Stimulated activated CD8-positive, alpha-beta memory T cell treated with anti-CD3 and anti-CD28 coated beads, Interleukin-4, amount 100 ng/mL, for 1 hour (primary cell): ENCODE measurements around the gene BAG1.

Experiments used
- DNase-seq, 2 donors: peaks; one replicate each; pipeline ENCODE4 v3.0.0-alpha.2; 2020; ENCODE audit warnings: low read depth in 2 of 2, low spot score in 1 of 2

The BAG1 gene

GRCh38 chr9:33220681-33221567, 43.6 kb downstream of the BAG1 start:
- DNase-seq = no peak

GRCh38 chr9:33211695-33212393, 52.7 kb downstream of the BAG1 start:
- no peak for DNase-seq

- no peak for DNase-seq
Measured at GRCh38 chr9:33210006-33210715, 54.3 kb downstream of the BAG1 start.

- no peak for DNase-seq
Measured at GRCh38 chr9:33209394-33209793, 55.1 kb downstream of the BAG1 start.

GRCh38 chr9:33202552-33203201, 61.8 kb downstream of the BAG1 start:
- peak in 1 of 2 donors; percentile 11 for DNase-seq
